ENCODE measurements around the gene TMEM184B.
A peak's percentile ranks its signal among the peaks of the same experiment; 100 is the strongest.

TMEM184B gene

GRCh38 chr22:38186429-38186828 lies 86.4 kb downstream of the TMEM184B start:
- Histone ChIP-seq H3K9ac (ENCODE audit: low read length) (no peak overlapping the region), H2BK5ac (ENCODE audit: low read depth, low read length, poor library complexity) (no peak overlapping the region), H3K36me3 (ENCODE audit: control insufficient read depth in 1 of 2, insufficient read depth in 2 of 2, low read length in 2 of 2) (no peaks in the 10 kb centered on the region), H3K4ac (ENCODE audit: low read depth, low read length) (no peak overlapping the region), H3K27ac (ENCODE audit: low read depth, low read length) (no peak overlapping the region), H3K79me2 (ENCODE audit: control insufficient read depth, insufficient read depth, low read length, poor library complexity) (peaks cover under 1% of the 10 kb centered on the region), H3K23ac (ENCODE audit: low read length) (no peak overlapping the region), H3K14ac (ENCODE audit: low read length) (no peak overlapping the region), H4K12ac (ENCODE audit: low read depth, low read length) (no peak overlapping the region), H3K4me2 (ENCODE audit: low read length) (no peak overlapping the region), H3K27me3 (ENCODE audit: insufficient read depth, low read length) (no peaks in the 10 kb centered on the region), H2BK12ac (ENCODE audit: low read length) (no peak overlapping the region), H3K18ac (ENCODE audit: low read length) (no peak overlapping the region), H2AFZ (ENCODE audit: insufficient read depth, low read length, poor library complexity) (no peak overlapping the region), H4K8ac (ENCODE audit: low read depth, low read length) (no peak overlapping the region), H3K4me1 (ENCODE audit: control insufficient read depth in 1 of 2, insufficient read depth in 2 of 2, low read length in 2 of 2) (peaks cover under 1 to 3% of the 10 kb centered on the region in 2 experiments), H2AK5ac (ENCODE audit: low read length) (no peak overlapping the region), H3K4me3 (ENCODE audit: low read depth, low read length) (no peak overlapping the region), H3K9me3 (ENCODE audit: insufficient read depth, low read depth, low read length) (no peaks in the 10 kb centered on the region), H2BK120ac (ENCODE audit: insufficient read depth, low read length, poor library complexity) (no peak overlapping the region), H4K91ac (ENCODE audit: low read depth, low read length) (no peak overlapping the region), H3K79me1 (ENCODE audit: low read length) (peaks cover 11% of the 10 kb centered on the region)
- no CpG with 5 or more reads among the region's 5 CpGs for WGBS (ENCODE audit: extremely low coverage, insufficient coverage, insufficient read length)
- DNase-seq, result peak; percentile 90 to 94

- H3K79me2 ChIP-seq (ENCODE audit: control insufficient read depth, insufficient read depth, low read length, poor library complexity), result peaks cover 5% of the 10 kb centered on the region
- no peak overlapping the region for H2BK5ac ChIP-seq (ENCODE audit: low read depth, low read length, poor library complexity)
- WGBS (ENCODE audit: extremely low coverage, insufficient coverage, insufficient read length), result no CpG with 5 or more reads among the region's 7 CpGs
- DNase-seq, result no peak
- no peak overlapping the region for H2BK12ac ChIP-seq (ENCODE audit: low read length)
- no peak overlapping the region for H3K4me3 ChIP-seq (ENCODE audit: low read depth, low read length)
- H4K91ac ChIP-seq (ENCODE audit: low read depth, low read length), result no peak overlapping the region
- H3K79me1 ChIP-seq (ENCODE audit: low read length), result peaks cover 25% of the 10 kb centered on the region
- no peak overlapping the region for H3K14ac ChIP-seq (ENCODE audit: low read length)
- no peak overlapping the region for H2AK5ac ChIP-seq (ENCODE audit: low read length)
- H3K18ac ChIP-seq (ENCODE audit: low read length), result no peak overlapping the region
- H4K12ac ChIP-seq (ENCODE audit: low read depth, low read length), result no peak overlapping the region
- no peak overlapping the region for H3K27ac ChIP-seq (ENCODE audit: low read depth, low read length)
- H3K9ac ChIP-seq (ENCODE audit: low read length), result no peak overlapping the region
- no peaks in the 10 kb centered on the region for H3K27me3 ChIP-seq (ENCODE audit: insufficient read depth, low read length)
- H3K9me3 ChIP-seq (ENCODE audit: insufficient read depth, low read depth, low read length), result no peaks in the 10 kb centered on the region
- H2AFZ ChIP-seq (ENCODE audit: insufficient read depth, low read length, poor library complexity), result no peak overlapping the region
- no peak overlapping the region for H3K4ac ChIP-seq (ENCODE audit: low read depth, low read length)
- peaks cover 13 to 17% of the 10 kb centered on the region in 2 experiments for H3K4me1 ChIP-seq (ENCODE audit: control insufficient read depth in 1 of 2, insufficient read depth in 2 of 2, low read length in 2 of 2)
- no peak overlapping the region for H3K23ac ChIP-seq (ENCODE audit: low read length)
- no peak overlapping the region for H4K8ac ChIP-seq (ENCODE audit: low read depth, low read length)
- H2BK120ac ChIP-seq (ENCODE audit: insufficient read depth, low read length, poor library complexity), result no peak overlapping the region
- no peak overlapping the region for H3K4me2 ChIP-seq (ENCODE audit: low read length)
- no peaks in the 10 kb centered on the region for H3K36me3 ChIP-seq (ENCODE audit: control insufficient read depth in 1 of 2, insufficient read depth in 2 of 2, low read length in 2 of 2)
Observed at GRCh38 chr22:38184788-38185187, 88.0 kb downstream of the TMEM184B start.

DNA sequence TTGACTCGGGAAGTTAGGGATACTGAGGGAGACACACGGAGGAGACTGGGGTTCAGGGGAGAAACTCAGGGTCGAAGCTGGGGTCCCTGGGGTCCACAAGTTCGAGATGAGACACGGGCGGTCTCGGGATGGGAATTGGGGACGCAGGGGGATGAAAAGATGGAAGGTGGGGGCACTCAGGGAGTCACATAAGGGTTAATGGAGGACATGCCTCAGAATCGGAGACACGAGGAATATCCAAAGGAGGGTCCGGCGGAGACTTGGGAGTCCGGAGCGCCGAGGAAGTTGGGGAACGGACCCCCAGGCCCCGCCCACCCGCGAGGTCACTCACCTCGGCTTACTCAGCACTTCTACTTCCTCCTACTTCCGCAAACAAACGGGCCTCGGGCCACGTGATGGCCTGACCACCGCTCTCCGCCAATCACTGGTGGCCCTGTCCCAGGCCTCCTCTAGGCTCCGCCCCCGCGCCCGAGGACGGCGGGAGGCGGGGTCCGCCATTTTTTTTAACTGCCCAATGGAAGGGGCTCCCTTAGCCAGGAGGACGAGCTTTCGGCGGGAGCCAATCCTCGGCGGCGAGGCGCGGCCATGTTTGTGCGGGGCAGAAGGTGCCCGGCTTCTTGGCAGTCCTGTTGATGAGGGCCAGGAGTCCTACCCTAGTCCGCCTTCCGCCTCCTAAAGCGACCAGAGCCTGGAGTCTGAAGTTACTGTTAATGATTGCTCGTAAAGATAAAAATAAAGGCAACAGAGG lies 91.2 kb downstream of the TMEM184B start, which contains the start of gene PLA2G6:
TSS of gene PLA2G6 (minus strand) at position 378 of the 748 bp plus-strand sequence. CDS start 12,404 bp downstream, outside the sequence.
- H3K23ac ChIP-seq (ENCODE audit: low read length), result no peak within 1 kb of the TSS
- peak within 1 kb of the TSS; percentile 78 for H3K4ac ChIP-seq (ENCODE audit: low read depth, low read length)
- H2BK5ac ChIP-seq (ENCODE audit: low read depth, low read length, poor library complexity), result peak within 1 kb of the TSS; percentile 98
- H3K9me3 ChIP-seq (ENCODE audit: insufficient read depth, low read depth, low read length), result no peaks in the 10 kb centered on the region
- peak within 1 kb of the TSS; percentile 55 for H2AFZ ChIP-seq (ENCODE audit: insufficient read depth, low read length, poor library complexity)
- no CpG with 5 or more reads among the region's 48 CpGs for WGBS (ENCODE audit: extremely low coverage, insufficient coverage, insufficient read length)
- peak within 1 kb of the TSS; percentile 96 for H4K8ac ChIP-seq (ENCODE audit: low read depth, low read length)
- peak within 1 kb of the TSS; percentile 47 for H3K4me3 ChIP-seq (ENCODE audit: low read depth, low read length)
- peak within 1 kb of the TSS; percentile 86 for H2BK12ac ChIP-seq (ENCODE audit: low read length)
- peak within 1 kb of the TSS; percentile 7 for H2AK5ac ChIP-seq (ENCODE audit: low read length)
- peak within 1 kb of the TSS; percentile 61 for H3K9ac ChIP-seq (ENCODE audit: low read length)
- peak within 1 kb of the TSS; percentile 99 for H4K91ac ChIP-seq (ENCODE audit: low read depth, low read length)
- peak within 1 kb of the TSS; percentile 97 for H2BK120ac ChIP-seq (ENCODE audit: insufficient read depth, low read length, poor library complexity)
- H3K4me2 ChIP-seq (ENCODE audit: low read length), result peak within 1 kb of the TSS; percentile 72
- H3K4me1 ChIP-seq (ENCODE audit: control insufficient read depth in 1 of 2, insufficient read depth in 2 of 2, low read length in 2 of 2), result peaks cover 25 to 26% of the 10 kb centered on the region in 2 experiments
- no peaks in the 10 kb centered on the region for H3K36me3 ChIP-seq (ENCODE audit: control insufficient read depth in 1 of 2, insufficient read depth in 2 of 2, low read length in 2 of 2)
- H3K79me2 ChIP-seq (ENCODE audit: control insufficient read depth, insufficient read depth, low read length, poor library complexity), result peaks cover 5% of the 10 kb centered on the region
- DNase-seq, result peak; percentile 100
- peak within 1 kb of the TSS; percentile 94 for H4K12ac ChIP-seq (ENCODE audit: low read depth, low read length)
- H3K79me1 ChIP-seq (ENCODE audit: low read length), result peaks cover 40% of the 10 kb centered on the region
- H3K18ac ChIP-seq (ENCODE audit: low read length), result peak within 1 kb of the TSS; percentile 90
- peak within 1 kb of the TSS; percentile 90 for H3K27ac ChIP-seq (ENCODE audit: low read depth, low read length)
- H3K14ac ChIP-seq (ENCODE audit: low read length), result peak within 1 kb of the TSS; percentile 93
- H3K27me3 ChIP-seq (ENCODE audit: insufficient read depth, low read length), result no peaks in the 10 kb centered on the region

- peak; percentile 79 to 89 for DNase-seq
- H3K36me3 ChIP-seq (ENCODE audit: control insufficient read depth in 1 of 2, insufficient read depth in 2 of 2, low read length in 2 of 2), result no peaks in the 10 kb centered on the region
- peak overlapping the region; percentile 98 for H2BK5ac ChIP-seq (ENCODE audit: low read depth, low read length, poor library complexity)
- H3K9ac ChIP-seq (ENCODE audit: low read length), result peak overlapping the region; percentile 61
- H3K4me2 ChIP-seq (ENCODE audit: low read length), result peak overlapping the region; percentile 72
- H3K9me3 ChIP-seq (ENCODE audit: insufficient read depth, low read depth, low read length), result no peaks in the 10 kb centered on the region
- H2BK120ac ChIP-seq (ENCODE audit: insufficient read depth, low read length, poor library complexity), result peak overlapping the region; percentile 97
- peak overlapping the region; percentile 94 for H4K12ac ChIP-seq (ENCODE audit: low read depth, low read length)
- peak overlapping the region; percentile 55 for H2AFZ ChIP-seq (ENCODE audit: insufficient read depth, low read length, poor library complexity)
- H4K91ac ChIP-seq (ENCODE audit: low read depth, low read length), result peak overlapping the region; percentile 99
- H2BK12ac ChIP-seq (ENCODE audit: low read length), result peak overlapping the region; percentile 86
- H3K23ac ChIP-seq (ENCODE audit: low read length), result no peak overlapping the region
- H3K4ac ChIP-seq (ENCODE audit: low read depth, low read length), result peak overlapping the region; percentile 78
- H3K18ac ChIP-seq (ENCODE audit: low read length), result peak overlapping the region; percentile 90
- H3K14ac ChIP-seq (ENCODE audit: low read length), result peak overlapping the region; percentile 93
- peaks cover 32 to 33% of the 10 kb centered on the region in 2 experiments for H3K4me1 ChIP-seq (ENCODE audit: control insufficient read depth in 1 of 2, insufficient read depth in 2 of 2, low read length in 2 of 2)
- H3K79me1 ChIP-seq (ENCODE audit: low read length), result peaks cover 45% of the 10 kb centered on the region
- no CpG with 5 or more reads among the region's 14 CpGs for WGBS (ENCODE audit: extremely low coverage, insufficient coverage, insufficient read length)
- H2AK5ac ChIP-seq (ENCODE audit: low read length), result peak overlapping the region; percentile 7
- peaks cover 5% of the 10 kb centered on the region for H3K79me2 ChIP-seq (ENCODE audit: control insufficient read depth, insufficient read depth, low read length, poor library complexity)
- peak overlapping the region; percentile 90 for H3K27ac ChIP-seq (ENCODE audit: low read depth, low read length)
- peak overlapping the region; percentile 47 for H3K4me3 ChIP-seq (ENCODE audit: low read depth, low read length)
- peak overlapping the region; percentile 96 for H4K8ac ChIP-seq (ENCODE audit: low read depth, low read length)
- no peaks in the 10 kb centered on the region for H3K27me3 ChIP-seq (ENCODE audit: insufficient read depth, low read length)
Observed at GRCh38 chr22:38180841-38181452, 91.9 kb downstream of the TMEM184B start.

Data from trophoblast cell (in vitro differentiated cells and primary cell).